ENCODE data around the gene MYPN.
A peak's percentile ranks its signal among the peaks of the same experiment; 100 is the strongest.
"Not testable (repeated sequence)": the region's sequence is repeated elsewhere in the genome, so short reads cannot be mapped to it uniquely, and the experiment has no call there.

The MYPN gene

DNA sequence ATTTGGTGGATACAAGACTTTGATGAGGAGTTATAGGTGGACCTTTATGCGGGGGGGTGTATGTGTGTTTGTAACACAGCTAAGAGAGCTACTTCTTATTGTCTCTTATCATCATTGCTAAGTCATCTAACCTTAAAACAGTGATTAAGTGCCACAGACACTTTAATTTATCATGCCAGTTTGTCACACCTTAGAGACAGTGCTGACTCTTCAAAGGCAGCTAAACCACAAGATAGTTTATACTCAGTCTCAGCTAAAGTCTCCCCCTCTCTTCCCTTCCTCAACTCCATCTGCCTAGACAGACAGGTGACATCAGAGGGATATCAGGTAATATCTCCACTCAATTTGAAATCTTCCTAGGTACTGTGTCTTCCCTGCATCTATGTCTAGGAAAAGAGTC is 42.2 kb downstream of the MYPN start:
- TF ChIP-seq, protein P1, sequence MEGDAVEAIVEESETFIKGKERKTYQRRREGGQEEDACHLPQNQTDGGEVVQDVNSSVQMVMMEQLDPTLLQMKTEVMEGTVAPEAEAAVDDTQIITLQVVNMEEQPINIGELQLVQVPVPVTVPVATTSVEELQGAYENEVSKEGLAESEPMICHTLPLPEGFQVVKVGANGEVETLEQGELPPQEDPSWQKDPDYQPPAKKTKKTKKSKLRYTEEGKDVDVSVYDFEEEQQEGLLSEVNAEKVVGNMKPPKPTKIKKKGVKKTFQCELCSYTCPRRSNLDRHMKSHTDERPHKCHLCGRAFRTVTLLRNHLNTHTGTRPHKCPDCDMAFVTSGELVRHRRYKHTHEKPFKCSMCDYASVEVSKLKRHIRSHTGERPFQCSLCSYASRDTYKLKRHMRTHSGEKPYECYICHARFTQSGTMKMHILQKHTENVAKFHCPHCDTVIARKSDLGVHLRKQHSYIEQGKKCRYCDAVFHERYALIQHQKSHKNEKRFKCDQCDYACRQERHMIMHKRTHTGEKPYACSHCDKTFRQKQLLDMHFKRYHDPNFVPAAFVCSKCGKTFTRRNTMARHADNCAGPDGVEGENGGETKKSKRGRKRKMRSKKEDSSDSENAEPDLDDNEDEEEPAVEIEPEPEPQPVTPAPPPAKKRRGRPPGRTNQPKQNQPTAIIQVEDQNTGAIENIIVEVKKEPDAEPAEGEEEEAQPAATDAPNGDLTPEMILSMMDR (IDR thresholded peaks at IDR 0.05; ENCODE audit: low read depth, low read length), result no peak
- no peak for DNase-seq
- Histone ChIP-seq H3K4me3 (ENCODE audit: low read depth, low read length) (no peak overlapping the region), H3K9me3 (ENCODE audit: severe bottlenecking) (no peaks in the 10 kb centered on the region), H3K27me3 (ENCODE audit: insufficient read depth, low read depth, severe bottlenecking) (no peaks in the 10 kb centered on the region), H3K36me3 (no peaks in the 10 kb centered on the region), H3K27ac (no peak overlapping the region)

DNA sequence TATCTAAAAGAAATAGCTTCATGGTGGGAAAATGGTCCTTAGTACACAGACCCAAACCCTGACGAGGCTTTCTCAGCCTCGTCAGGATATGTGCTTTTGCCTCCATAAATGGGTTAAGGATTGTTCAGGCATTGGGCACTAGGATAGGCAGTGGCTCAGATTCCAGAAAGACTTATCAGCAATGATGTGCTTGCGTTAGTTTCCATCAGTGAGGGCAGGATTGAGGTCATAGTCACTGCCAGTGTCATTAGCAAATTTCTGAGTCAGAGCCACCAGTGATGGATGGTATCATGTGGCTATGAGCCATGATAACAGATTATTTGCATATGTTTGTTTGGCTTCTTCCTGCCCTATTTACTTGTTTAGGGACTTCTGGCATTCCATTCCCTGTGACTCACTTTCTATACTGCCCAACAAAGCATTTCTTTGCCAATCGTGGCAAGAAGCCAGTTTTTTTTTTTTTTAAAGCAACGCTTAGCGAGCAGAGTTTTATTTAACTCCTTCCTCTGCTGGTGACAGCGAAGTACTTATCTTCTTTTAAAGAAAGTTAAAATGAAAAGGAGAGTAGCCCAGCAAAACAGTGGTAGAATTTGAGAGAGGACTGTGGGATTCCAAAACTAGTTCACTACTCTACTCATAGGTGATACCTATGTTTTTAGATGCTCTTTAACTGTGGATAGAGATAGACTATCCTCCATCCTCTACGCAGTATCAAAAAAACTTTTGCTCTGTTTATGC is 44.4 kb downstream of the MYPN start:
- Histone ChIP-seq H3K4me3 (ENCODE audit: low read depth, low read length) (no peak overlapping the region), H3K27ac (no peak overlapping the region), H3K27me3 (ENCODE audit: insufficient read depth, low read depth, severe bottlenecking) (no peaks in the 10 kb centered on the region), H3K9me3 (ENCODE audit: severe bottlenecking) (no peaks in the 10 kb centered on the region), H3K36me3 (no peaks in the 10 kb centered on the region)
- TF ChIP-seq, protein P1 (IDR thresholded peaks at IDR 0.05; ENCODE audit: low read depth, low read length), result no peak
- DNase-seq, result no peak

DNA sequence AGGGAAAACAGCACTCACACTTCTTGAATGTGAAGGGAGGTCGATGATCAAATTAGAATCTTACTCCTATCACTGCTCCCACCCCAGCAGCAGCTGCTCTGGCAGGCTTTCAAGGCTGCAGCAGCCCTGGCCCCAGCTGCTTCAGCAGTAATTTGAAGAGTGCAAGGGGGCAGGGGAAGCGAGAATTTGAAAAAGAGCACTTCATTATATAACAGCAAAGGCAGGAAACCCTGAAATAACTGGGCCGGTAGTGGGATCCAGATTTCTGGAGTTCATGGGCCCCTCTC is 44.9 kb downstream of the MYPN start:
- no peaks in the 10 kb centered on the region for H3K27me3 ChIP-seq (ENCODE audit: insufficient read depth, low read depth, severe bottlenecking)
- no peaks in the 10 kb centered on the region for H3K9me3 ChIP-seq (ENCODE audit: severe bottlenecking)
- DNase-seq, result no peak
- TF ChIP-seq, protein P1 (IDR thresholded peaks at IDR 0.05; ENCODE audit: low read depth, low read length), result no peak
- no peak overlapping the region for H3K27ac ChIP-seq
- no peak overlapping the region for H3K4me3 ChIP-seq (ENCODE audit: low read depth, low read length)
- H3K36me3 ChIP-seq, result no peaks in the 10 kb centered on the region

DNA sequence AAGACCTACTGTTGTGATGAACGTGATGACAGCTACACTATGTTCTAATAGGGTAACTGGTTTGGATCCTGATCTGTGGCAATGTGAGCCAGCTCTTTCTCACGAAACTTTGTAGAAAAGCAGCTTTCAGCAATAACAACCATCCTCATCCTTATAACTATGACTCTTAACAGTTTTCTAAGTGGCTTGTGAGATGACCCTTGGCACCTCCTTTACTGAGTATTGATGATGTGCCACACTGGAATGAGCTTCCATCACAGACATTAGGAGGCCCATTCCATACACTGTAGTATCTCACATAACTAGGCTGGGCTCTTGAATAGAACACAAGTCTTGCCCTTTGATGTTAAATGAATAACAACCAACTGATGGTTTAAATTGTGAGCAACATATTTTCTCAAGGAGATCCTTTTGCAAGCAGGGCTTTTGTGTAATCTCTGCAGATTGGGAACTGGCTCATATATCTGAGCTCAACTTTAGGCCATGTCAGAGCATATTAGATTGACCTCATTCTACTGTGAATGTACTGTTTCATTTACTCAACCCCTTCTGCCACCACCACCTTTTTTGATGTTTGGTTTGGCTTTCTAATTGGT is 46.4 kb downstream of the MYPN start:
- Histone ChIP-seq H3K9me3 (ENCODE audit: severe bottlenecking) (no peaks in the 10 kb centered on the region), H3K4me3 (ENCODE audit: low read depth, low read length) (no peak overlapping the region), H3K27me3 (ENCODE audit: insufficient read depth, low read depth, severe bottlenecking) (no peaks in the 10 kb centered on the region), H3K36me3 (no peaks in the 10 kb centered on the region), H3K27ac (no peak overlapping the region)
- TF ChIP-seq, protein P1 (IDR thresholded peaks at IDR 0.05; ENCODE audit: low read depth, low read length), result no peak
- no peak for DNase-seq

DNA sequence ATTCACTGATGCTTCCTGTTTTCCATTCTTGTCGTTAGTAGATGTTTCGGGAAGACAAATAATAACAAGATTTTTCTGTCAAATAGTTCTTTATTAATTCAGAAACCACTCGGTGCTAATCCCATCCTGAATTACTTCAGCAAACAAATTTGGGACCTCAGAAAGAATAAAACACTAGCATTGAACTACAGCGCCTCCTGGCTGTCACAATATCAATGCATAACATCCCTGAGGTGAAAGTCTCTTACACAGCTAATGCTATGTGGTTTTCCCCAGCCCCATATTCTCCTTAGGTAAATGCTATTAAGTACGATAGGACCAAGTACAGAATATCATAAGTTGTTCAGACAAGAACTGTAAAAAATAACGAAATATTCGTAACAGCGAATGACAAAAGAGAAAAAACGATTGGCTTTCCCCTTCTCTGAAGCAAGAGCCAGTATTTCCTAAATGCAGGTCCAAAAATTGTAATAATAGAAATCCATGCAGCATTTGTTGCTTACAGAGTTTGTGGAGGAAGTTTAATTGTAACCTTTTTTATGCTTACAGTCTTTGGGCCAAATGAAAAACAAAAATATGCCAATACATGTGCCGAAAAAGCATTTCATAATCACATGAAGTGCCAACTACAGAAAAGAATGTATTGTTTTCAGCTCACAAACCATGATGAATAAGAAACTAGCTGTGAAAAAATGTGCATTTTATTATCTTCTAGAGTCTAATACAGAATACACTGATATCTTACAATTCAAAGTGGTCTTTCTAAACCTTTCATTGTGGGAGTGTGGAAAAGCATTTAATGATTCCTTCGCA is 47.3 kb downstream of the MYPN start:
- Histone ChIP-seq H3K36me3 (no peaks in the 10 kb centered on the region), H3K9me3 (ENCODE audit: severe bottlenecking) (no peaks in the 10 kb centered on the region), H3K27me3 (ENCODE audit: insufficient read depth, low read depth, severe bottlenecking) (no peaks in the 10 kb centered on the region), H3K27ac (no peak overlapping the region), H3K4me3 (ENCODE audit: low read depth, low read length) (no peak overlapping the region)
- TF ChIP-seq, protein P1 (IDR thresholded peaks at IDR 0.05; ENCODE audit: low read depth, low read length), result peak; percentile 51
- peak; percentile 44 for DNase-seq

DNA sequence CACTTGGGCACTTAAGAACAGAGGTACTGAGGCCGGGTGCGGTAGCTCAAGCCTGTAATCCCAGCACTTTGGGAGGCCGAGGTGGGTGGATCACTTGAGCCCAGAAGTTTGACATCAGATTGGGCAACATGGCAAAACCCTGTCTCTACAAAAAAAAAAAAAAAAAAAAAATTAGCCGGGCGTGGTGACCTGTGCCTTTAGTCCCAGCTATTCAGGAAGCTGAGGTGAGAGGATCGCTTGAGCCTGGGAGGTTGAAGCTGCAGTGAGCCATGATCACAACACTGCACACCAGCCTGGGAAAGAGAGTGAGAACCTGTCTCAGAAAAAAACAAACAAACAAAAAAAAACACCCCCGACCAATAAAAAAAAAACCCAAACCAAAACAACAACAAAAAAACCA is 48.2 kb downstream of the MYPN start:
- not testable (repeated sequence) for H3K27me3 ChIP-seq (ENCODE audit: insufficient read depth, low read depth, severe bottlenecking); H3K27ac ChIP-seq; DNase-seq; H3K9me3 ChIP-seq (ENCODE audit: severe bottlenecking); H3K4me3 ChIP-seq (ENCODE audit: low read depth, low read length); H3K36me3 ChIP-seq
